Measurements from ENCODE around the gene TCEAL5. TPM values are rescaled to one million over a fixed set of nuclear protein-coding genes. Genes with fewer than 3 reads are reported as not detected.

TCEAL5 gene
- total and polyA plus RNA-seq, 10 of the 15 experiments (the other 5 are each of a cell fraction or from before 2014, with no cell fraction given): not detected

GRCh38 chrX:103254921-103255493 lies 21.5 kb downstream of the TCEAL5 start, which contains the start of gene TCEAL8 (continued):
- TF ChIP-seq ZBTB11 (CRISPR knock-in tag; IDR thresholded peaks at IDR 0.05) (no peak), SMAD1 (IDR thresholded peaks at IDR 0.05; ENCODE audit: low read depth, partially characterized antibody) (no peak), YY1 (IDR thresholded peaks at IDR 0.05; ENCODE audit: low read depth, low read length) (no peak), CREM (IDR thresholded peaks at IDR 0.05; ENCODE audit: low read depth) (peak; percentile 66), KDM1A (IDR thresholded peaks at IDR 0.05; ENCODE audit: borderline replicate concordance) (no peak), JUNB (IDR thresholded peaks at IDR 0.05) (no peak), NBN (IDR thresholded peaks at IDR 0.05) (no peak), RBBP5 (conservative IDR thresholded peaks at IDR 0.05) (no peak), IRF4 (IDR thresholded peaks at IDR 0.05; ENCODE audit: low read depth, low read length) (no peak), GATAD2B (conservative IDR thresholded peaks at IDR 0.05; ENCODE audit: low read depth) (no peak), POU2F2 (IDR thresholded peaks at IDR 0.05; ENCODE audit: borderline replicate concordance, low read depth, low read length) (no peak), CHD2 (IDR thresholded peaks at IDR 0.05; ENCODE audit: borderline replicate concordance, low read depth, low read length) (no peak), SKIL (IDR thresholded peaks at IDR 0.05; ENCODE audit: low read depth, poor library complexity, severe bottlenecking) (no peak), RCOR1 (conservative IDR thresholded peaks at IDR 0.05; ENCODE audit: low read depth, low read length) (no peak), RFX5 (IDR thresholded peaks at IDR 0.05; ENCODE audit: low read depth, low read length) (no peak)
- TF ChIP-seq, protein P1, sequence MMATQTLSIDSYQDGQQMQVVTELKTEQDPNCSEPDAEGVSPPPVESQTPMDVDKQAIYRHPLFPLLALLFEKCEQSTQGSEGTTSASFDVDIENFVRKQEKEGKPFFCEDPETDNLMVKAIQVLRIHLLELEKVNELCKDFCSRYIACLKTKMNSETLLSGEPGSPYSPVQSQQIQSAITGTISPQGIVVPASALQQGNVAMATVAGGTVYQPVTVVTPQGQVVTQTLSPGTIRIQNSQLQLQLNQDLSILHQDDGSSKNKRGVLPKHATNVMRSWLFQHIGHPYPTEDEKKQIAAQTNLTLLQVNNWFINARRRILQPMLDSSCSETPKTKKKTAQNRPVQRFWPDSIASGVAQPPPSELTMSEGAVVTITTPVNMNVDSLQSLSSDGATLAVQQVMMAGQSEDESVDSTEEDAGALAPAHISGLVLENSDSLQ (IDR thresholded peaks at IDR 0.05): peak; percentile 82

Measured in GM12878 (cell line).